Measurements from ENCODE around the gene CHRM5.
"Not testable (repeated sequence)": the region's sequence is repeated elsewhere in the genome, so short reads cannot be mapped to it uniquely, and the experiment has no call there.

CHRM5 gene

GRCh38 chr15:34018021-34018645 is 49.8 kb downstream of the CHRM5 start:
- no peaks in the 10 kb centered on the region for H3K36me3 ChIP-seq (ENCODE audit: control insufficient read depth, insufficient read depth, low read length)
- no peak overlapping the region for H3K27ac ChIP-seq (ENCODE audit: low read depth, low read length)
- H3K9me3 ChIP-seq (ENCODE audit: control insufficient read depth, insufficient read depth, low read length): 0 out of 2 replicates have a peak, but pooled peaks cover 3% of the 10 kb centered on the region
- H3K4me1 ChIP-seq (ENCODE audit: control insufficient read depth, insufficient read depth, low read length): no peaks in the 10 kb centered on the region; the same call in 1 of the 2 replicates
- H3K27me3 ChIP-seq (ENCODE audit: control insufficient read depth, insufficient read depth, low read length): no peaks in the 10 kb centered on the region
- no peak overlapping the region for H3K9ac ChIP-seq (ENCODE audit: low read depth, low read length)
- no peak overlapping the region for H3K4me3 ChIP-seq (ENCODE audit: low read depth, low read length)

GRCh38 chr15:34018738-34019137 is 50.4 kb downstream of the CHRM5 start:
- H3K4me1 ChIP-seq (ENCODE audit: control insufficient read depth, insufficient read depth, low read length); H3K4me3 ChIP-seq (ENCODE audit: low read depth, low read length); H3K9me3 ChIP-seq (ENCODE audit: control insufficient read depth, insufficient read depth, low read length); H3K27me3 ChIP-seq (ENCODE audit: control insufficient read depth, insufficient read depth, low read length); H3K9ac ChIP-seq (ENCODE audit: low read depth, low read length); H3K36me3 ChIP-seq (ENCODE audit: control insufficient read depth, insufficient read depth, low read length); H3K27ac ChIP-seq (ENCODE audit: low read depth, low read length): not testable (repeated sequence)

- Histone ChIP-seq H3K27me3 (ENCODE audit: control insufficient read depth, insufficient read depth, low read length) (no peaks in the 10 kb centered on the region), H3K36me3 (ENCODE audit: control insufficient read depth, insufficient read depth, low read length) (no peaks in the 10 kb centered on the region), H3K9me3 (ENCODE audit: control insufficient read depth, insufficient read depth, low read length) (0 out of 2 replicates have a peak, but pooled peaks cover 3% of the 10 kb centered on the region), H3K27ac (ENCODE audit: low read depth, low read length) (no peak overlapping the region), H3K4me3 (ENCODE audit: low read depth, low read length) (no peak overlapping the region), H3K4me1 (ENCODE audit: control insufficient read depth, insufficient read depth, low read length) (no peaks in the 10 kb centered on the region; the same call in 1 of the 2 replicates), H3K9ac (ENCODE audit: low read depth, low read length) (no peak overlapping the region)
Observed at GRCh38 chr15:34019369-34019990, 51.2 kb downstream of the CHRM5 start.

GRCh38 chr15:34023907-34024306 is 55.6 kb downstream of the CHRM5 start:
- H3K4me3 ChIP-seq (ENCODE audit: low read depth, low read length): no peak overlapping the region
- H3K4me1 ChIP-seq (ENCODE audit: control insufficient read depth, insufficient read depth, low read length): no peaks in the 10 kb centered on the region; the same call in 1 of the 2 replicates
- 0 out of 2 replicates have a peak, but pooled peaks cover 3% of the 10 kb centered on the region for H3K9me3 ChIP-seq (ENCODE audit: control insufficient read depth, insufficient read depth, low read length)
- H3K27me3 ChIP-seq (ENCODE audit: control insufficient read depth, insufficient read depth, low read length): no peaks in the 10 kb centered on the region
- H3K9ac ChIP-seq (ENCODE audit: low read depth, low read length): no peak overlapping the region
- no peak overlapping the region for H3K27ac ChIP-seq (ENCODE audit: low read depth, low read length)
- H3K36me3 ChIP-seq (ENCODE audit: control insufficient read depth, insufficient read depth, low read length): no peaks in the 10 kb centered on the region

GRCh38 chr15:34025252-34025651 is 57.0 kb downstream of the CHRM5 start:
- no peak overlapping the region for H3K4me3 ChIP-seq (ENCODE audit: low read depth, low read length)
- no peaks in the 10 kb centered on the region for H3K27me3 ChIP-seq (ENCODE audit: control insufficient read depth, insufficient read depth, low read length)
- H3K9me3 ChIP-seq (ENCODE audit: control insufficient read depth, insufficient read depth, low read length): no peaks in the 10 kb centered on the region
- no peaks in the 10 kb centered on the region for H3K36me3 ChIP-seq (ENCODE audit: control insufficient read depth, insufficient read depth, low read length)
- no peak overlapping the region for H3K27ac ChIP-seq (ENCODE audit: low read depth, low read length)
- no peak overlapping the region for H3K9ac ChIP-seq (ENCODE audit: low read depth, low read length)
- H3K4me1 ChIP-seq (ENCODE audit: control insufficient read depth, insufficient read depth, low read length): no peaks in the 10 kb centered on the region; the same call in 1 of the 2 replicates

GRCh38 chr15:34027606-34028005 is 59.3 kb downstream of the CHRM5 start:
- H3K4me1 ChIP-seq (ENCODE audit: control insufficient read depth, insufficient read depth, low read length): no peaks in the 10 kb centered on the region
- no peaks in the 10 kb centered on the region for H3K27me3 ChIP-seq (ENCODE audit: control insufficient read depth, insufficient read depth, low read length)
- H3K27ac ChIP-seq (ENCODE audit: low read depth, low read length): no peak overlapping the region
- H3K9ac ChIP-seq (ENCODE audit: low read depth, low read length): no peak overlapping the region
- no peaks in the 10 kb centered on the region for H3K36me3 ChIP-seq (ENCODE audit: control insufficient read depth, insufficient read depth, low read length)
- no peak overlapping the region for H3K4me3 ChIP-seq (ENCODE audit: low read depth, low read length)
- no peaks in the 10 kb centered on the region for H3K9me3 ChIP-seq (ENCODE audit: control insufficient read depth, insufficient read depth, low read length)

- Histone ChIP-seq H3K27me3 (ENCODE audit: control insufficient read depth, insufficient read depth, low read length) (no peaks in the 10 kb centered on the region), H3K4me1 (ENCODE audit: control insufficient read depth, insufficient read depth, low read length) (no peaks in the 10 kb centered on the region), H3K36me3 (ENCODE audit: control insufficient read depth, insufficient read depth, low read length) (no peaks in the 10 kb centered on the region), H3K9ac (ENCODE audit: low read depth, low read length) (no peak overlapping the region), H3K27ac (ENCODE audit: low read depth, low read length) (no peak overlapping the region), H3K4me3 (ENCODE audit: low read depth, low read length) (no peak overlapping the region), H3K9me3 (ENCODE audit: control insufficient read depth, insufficient read depth, low read length) (no peaks in the 10 kb centered on the region)
Observed at GRCh38 chr15:34031987-34032760, 63.9 kb downstream of the CHRM5 start.

GRCh38 chr15:34038023-34038870 is 70.0 kb downstream of the CHRM5 start:
- Histone ChIP-seq H3K4me3 (ENCODE audit: low read depth, low read length) (peak overlapping the region; percentile 80), H3K27me3 (ENCODE audit: control insufficient read depth, insufficient read depth, low read length) (peaks cover 29% of the 10 kb centered on the region), H3K9ac (ENCODE audit: low read depth, low read length) (peak overlapping the region; percentile 86), H3K9me3 (ENCODE audit: control insufficient read depth, insufficient read depth, low read length) (no peaks in the 10 kb centered on the region), H3K36me3 (ENCODE audit: control insufficient read depth, insufficient read depth, low read length) (no peaks in the 10 kb centered on the region), H3K4me1 (ENCODE audit: control insufficient read depth, insufficient read depth, low read length) (peaks cover 8% of the 10 kb centered on the region), H3K27ac (ENCODE audit: low read depth, low read length) (peak overlapping the region; percentile 91)

- peaks cover 29% of the 10 kb centered on the region for H3K27me3 ChIP-seq (ENCODE audit: control insufficient read depth, insufficient read depth, low read length)
- peaks cover 8% of the 10 kb centered on the region for H3K4me1 ChIP-seq (ENCODE audit: control insufficient read depth, insufficient read depth, low read length)
- H3K9me3 ChIP-seq (ENCODE audit: control insufficient read depth, insufficient read depth, low read length): no peaks in the 10 kb centered on the region
- H3K27ac ChIP-seq (ENCODE audit: low read depth, low read length): peak within 1 kb of the TSS; percentile 91
- H3K36me3 ChIP-seq (ENCODE audit: control insufficient read depth, insufficient read depth, low read length): no peaks in the 10 kb centered on the region
- H3K9ac ChIP-seq (ENCODE audit: low read depth, low read length): peak within 1 kb of the TSS; percentile 86
- peak within 1 kb of the TSS; percentile 80 for H3K4me3 ChIP-seq (ENCODE audit: low read depth, low read length)
Observed at GRCh38 chr15:34038871-34039789, 70.8 kb downstream of the CHRM5 start, which contains the start of gene AVEN. AVEN (minus strand) TSS chr15:34039204; CDS start chr15:34039046, 158 bp downstream.

GRCh38 chr15:34039790-34040113 is 71.5 kb downstream of the CHRM5 start:
- peaks cover 8% of the 10 kb centered on the region for H3K4me1 ChIP-seq (ENCODE audit: control insufficient read depth, insufficient read depth, low read length)
- peaks cover 29% of the 10 kb centered on the region for H3K27me3 ChIP-seq (ENCODE audit: control insufficient read depth, insufficient read depth, low read length)
- no peak overlapping the region; the same call in 1 of the 2 replicates for H3K9ac ChIP-seq (ENCODE audit: low read depth, low read length)
- H3K9me3 ChIP-seq (ENCODE audit: control insufficient read depth, insufficient read depth, low read length): no peaks in the 10 kb centered on the region
- H3K36me3 ChIP-seq (ENCODE audit: control insufficient read depth, insufficient read depth, low read length): no peaks in the 10 kb centered on the region
- no peak overlapping the region for H3K27ac ChIP-seq (ENCODE audit: low read depth, low read length)
- peak overlapping the region; percentile 80 for H3K4me3 ChIP-seq (ENCODE audit: low read depth, low read length)

Data from HUES48 (cell line).